Pulmonary artery endothelial cell (primary cell): ENCODE data around the gene AMIGO2. TPM values are rescaled to one million over a fixed set of nuclear protein-coding genes. Genes with fewer than 3 reads are reported as not detected.
"Not testable (repeated sequence)": the region's sequence is repeated elsewhere in the genome, so short reads cannot be mapped to it uniquely, and the experiment has no call there.

Experiments used
- DNase-seq: peaks from one replicate; pipeline ENCODE4 v3.0.0-alpha.2; 2011; ENCODE audit warnings: low read depth, low spot score
- total RNA-seq: library from RNA; depleted of rRNA; stranded (reverse); fragments of >200 nt; gene quantifications from 2 replicates; pipeline ENCODE4 v1.2.3, GENCODE V29; 2014

AMIGO2 gene
- total RNA-seq, 1 donor from 2014 or later, result 15.2 TPM

DNA sequence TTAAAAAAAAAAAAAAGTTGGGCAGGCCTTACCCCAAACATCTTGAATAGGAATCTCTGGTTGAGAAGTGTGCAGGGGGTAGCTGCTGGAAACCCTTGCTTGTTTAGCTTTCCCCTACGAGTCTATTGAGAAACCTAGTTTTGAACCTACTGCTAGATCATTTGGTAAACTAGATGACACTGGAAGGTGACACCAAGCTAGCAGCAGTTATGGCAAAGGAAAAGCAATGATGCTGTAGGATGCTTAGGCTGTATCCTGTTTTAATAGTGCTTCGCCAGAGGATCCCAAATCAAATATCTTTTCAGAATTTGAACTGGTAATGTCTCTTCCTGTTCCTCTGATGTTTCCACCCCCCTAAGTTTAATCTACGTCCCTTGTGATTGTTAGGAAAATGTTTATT, 5.8 kb downstream of the AMIGO2 start:
- DNase-seq, result no peak

- DNase-seq, result no peak
Measured at GRCh38 chr12:47071241-47071852, 8.4 kb downstream of the AMIGO2 start.

DNA sequence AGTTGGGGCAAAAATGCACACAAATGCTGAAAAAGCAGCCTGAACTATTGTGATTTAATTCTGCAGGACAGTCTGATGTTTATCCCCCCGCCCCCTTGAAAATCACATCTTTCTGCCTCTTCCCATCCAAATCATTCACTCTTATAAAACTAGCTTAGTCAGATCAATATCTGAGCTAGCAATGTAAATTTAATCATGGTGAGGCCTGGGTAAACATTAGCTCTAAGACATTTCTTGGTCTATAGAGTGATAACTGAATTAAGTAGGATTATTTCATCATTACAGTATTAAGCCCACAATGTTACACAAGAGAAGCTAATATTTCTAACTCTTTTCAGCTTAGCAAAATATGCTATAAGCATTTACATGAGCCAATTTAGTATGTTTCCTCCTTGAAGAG, 9.4 kb downstream of the AMIGO2 start:
- DNase-seq, result no peak

DNA sequence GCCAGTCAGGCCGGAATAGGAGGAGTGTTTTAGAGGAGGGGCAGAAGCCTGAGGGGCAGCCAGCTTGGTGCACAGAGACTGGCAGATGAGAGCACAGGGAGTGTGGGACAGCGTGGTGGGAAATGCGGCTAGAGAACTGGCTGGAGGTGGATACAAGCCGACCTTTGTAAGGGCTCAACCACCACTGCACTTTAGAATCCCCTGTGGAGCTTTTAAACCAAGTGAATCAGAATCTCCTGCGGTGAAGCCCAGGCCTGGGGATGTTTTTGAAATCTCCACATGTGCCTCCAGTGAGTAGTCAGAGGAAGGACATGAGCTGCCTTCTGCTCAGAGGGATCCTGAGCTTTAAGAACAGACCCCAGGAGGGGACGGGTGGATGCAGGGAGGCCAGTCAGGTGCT, 11.2 kb downstream of the AMIGO2 start:
- no peak for DNase-seq

- DNase-seq, result no peak
Measured at GRCh38 chr12:47067771-47068431, 11.9 kb downstream of the AMIGO2 start.

GRCh38 chr12:47067176-47067575, 12.6 kb downstream of the AMIGO2 start:
- DNase-seq, result no peak

- DNase-seq, result no peak
Measured at GRCh38 chr12:47066278-47067025, 13.3 kb downstream of the AMIGO2 start.

DNA sequence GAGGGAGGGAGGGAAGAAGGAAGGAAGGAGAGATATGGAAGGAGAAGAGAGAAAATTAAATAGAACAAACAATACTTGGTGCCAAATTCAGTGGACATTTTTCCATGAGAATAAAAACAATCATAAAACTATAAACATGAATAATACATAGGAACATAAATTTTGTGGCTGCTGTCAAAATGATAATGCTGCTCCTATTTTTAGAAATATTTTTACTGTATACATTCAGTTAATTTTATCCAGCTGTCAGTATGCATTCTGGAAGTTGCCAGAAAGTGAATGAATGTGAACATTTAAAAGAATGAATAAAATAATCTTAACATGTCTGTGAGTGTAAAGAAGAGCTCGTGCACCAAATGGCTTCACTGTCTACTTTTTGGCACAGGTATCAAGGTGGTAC, 14.2 kb downstream of the AMIGO2 start:
- DNase-seq, result no peak

DNA sequence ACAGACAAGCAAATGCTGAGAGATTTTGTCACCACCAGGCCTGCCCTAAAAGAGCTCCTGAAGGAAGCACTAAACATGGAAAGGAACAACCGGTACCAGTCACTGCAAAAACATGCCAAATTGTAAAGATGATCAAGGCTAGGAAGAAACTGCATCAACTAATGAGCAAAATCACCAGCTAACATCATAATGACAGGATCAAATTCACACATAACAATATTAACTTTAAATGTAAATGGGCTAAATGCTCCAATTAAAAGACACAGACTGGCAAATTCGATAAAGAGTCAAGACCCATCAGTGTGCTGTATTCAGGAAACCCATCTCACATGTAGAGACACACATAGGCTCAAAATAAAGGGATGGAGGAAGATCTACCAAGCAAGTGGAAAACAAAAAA, 21.1 kb downstream of the AMIGO2 start:
- DNase-seq, result not testable (repeated sequence)

GRCh38 chr12:47056944-47057343, 22.8 kb downstream of the AMIGO2 start:
- not testable (repeated sequence) for DNase-seq

DNA sequence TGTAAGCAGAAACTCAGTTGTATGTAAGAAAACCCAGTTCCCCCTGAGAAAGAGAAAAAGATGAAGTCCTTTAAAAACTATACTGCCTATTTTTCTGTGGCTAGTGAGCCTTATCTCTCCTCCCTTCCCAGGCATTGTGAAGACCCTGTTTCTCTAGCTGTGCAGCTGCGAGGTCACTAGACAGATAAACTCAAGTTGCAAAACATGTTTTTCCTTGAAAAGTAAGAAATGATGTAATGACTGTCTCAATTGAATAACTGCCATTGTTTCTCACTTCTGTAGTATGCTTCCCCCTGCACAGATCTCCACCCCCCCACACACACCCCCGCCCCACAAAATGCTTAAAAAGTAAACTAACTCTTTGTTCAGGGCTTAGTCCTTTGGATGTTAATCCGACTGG, 23.9 kb downstream of the AMIGO2 start:
- not testable (repeated sequence) for DNase-seq

GRCh38 chr12:47054659-47055058, 25.1 kb downstream of the AMIGO2 start:
- no peak for DNase-seq

GRCh38 chr12:47053961-47054360, 25.8 kb downstream of the AMIGO2 start:
- DNase-seq, result no peak

DNA sequence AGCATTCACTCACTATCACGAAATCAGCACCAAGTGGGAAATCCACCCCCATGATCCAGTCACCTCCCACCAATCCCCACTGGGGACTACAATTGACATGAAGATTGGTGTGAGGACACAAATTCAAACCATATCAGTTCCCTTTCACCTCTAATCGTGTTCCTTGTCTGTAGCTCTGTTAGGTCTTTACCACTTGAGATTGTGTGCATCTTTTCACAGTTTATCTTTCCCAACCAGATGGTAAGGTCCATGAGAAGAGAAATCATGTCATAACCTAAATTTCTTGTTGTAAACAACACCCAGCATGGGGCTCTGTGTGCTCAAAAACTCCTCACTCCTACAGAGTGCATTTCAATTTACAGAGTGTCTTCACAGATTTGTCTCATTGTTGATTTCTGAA, 27.5 kb downstream of the AMIGO2 start:
- no peak for DNase-seq

DNA sequence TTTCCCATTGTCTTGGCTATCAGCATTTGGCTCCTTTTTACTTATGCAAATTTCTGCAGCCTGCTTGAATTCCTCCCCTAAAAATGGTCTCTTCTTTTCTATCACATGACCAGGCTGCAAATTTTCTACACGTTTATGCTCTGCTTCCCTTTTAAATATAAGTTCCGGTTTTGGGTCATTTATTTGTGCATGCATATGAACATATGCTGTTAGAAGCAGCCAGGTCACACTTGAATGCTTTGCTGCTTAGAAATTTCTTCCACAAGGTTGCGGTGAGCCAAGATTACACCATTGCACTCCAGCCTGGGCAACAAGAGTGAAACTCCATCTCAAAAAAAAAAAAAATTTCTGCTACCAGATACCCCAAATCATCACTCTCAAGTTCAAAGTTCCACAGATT, 28.5 kb downstream of the AMIGO2 start:
- DNase-seq, result not testable (repeated sequence)

DNA sequence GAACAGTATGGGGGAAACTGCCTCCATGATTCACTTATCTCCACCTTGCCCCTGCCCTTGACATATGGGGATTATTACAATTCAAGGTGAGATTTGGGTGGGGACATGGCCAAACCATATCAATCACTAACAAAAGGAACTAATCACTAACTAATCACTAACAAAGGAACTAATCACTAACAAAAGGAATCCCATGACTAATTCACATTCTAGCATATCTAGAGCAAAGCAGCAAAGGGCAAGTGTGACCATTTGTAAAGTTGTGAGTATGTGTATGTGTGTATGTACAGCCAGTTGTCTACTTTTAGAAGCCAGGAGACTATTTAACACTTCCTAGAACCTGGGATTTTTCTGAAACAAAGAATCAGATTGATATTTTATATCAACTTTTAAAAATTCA, 31.2 kb downstream of the AMIGO2 start:
- DNase-seq, result no peak

DNA sequence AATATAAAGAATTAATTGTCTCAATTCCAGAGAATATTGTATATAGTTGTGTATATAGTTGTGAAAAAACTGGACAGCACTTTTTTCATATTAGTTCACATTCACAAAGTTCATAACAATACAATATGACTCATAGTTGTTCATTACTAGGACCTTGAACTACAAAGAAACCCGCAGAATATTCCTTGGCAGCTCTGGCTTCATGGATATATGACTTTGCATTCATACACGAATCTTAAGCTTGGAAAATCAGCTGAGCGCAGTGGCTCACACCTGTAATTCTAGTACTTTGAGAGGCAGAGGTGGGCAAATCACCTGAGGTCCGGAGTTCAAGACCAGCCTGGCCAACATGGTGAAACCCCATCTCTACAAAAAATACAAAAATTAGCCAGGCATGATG, 38.4 kb downstream of the AMIGO2 start:
- DNase-seq, result no peak

DNA sequence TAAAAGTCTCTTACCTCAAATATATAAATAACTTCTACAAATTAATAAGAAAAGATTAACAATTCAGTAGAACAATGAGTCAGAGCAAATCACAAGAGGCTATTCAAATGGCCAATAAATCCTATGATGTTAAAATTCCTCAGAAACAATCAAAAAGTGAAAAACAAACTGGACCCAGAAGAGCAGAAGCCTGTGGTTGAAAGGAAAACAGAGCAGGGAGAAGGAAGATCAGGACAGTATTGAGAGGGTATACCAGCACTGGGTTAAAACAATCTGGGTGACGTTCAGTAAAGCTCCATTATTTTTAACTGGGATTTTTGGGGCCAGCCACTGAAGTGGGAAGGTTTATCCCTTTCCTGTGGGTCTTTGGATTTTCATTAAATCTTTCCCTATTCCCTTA, 40.0 kb downstream of the AMIGO2 start:
- no peak for DNase-seq

DNA sequence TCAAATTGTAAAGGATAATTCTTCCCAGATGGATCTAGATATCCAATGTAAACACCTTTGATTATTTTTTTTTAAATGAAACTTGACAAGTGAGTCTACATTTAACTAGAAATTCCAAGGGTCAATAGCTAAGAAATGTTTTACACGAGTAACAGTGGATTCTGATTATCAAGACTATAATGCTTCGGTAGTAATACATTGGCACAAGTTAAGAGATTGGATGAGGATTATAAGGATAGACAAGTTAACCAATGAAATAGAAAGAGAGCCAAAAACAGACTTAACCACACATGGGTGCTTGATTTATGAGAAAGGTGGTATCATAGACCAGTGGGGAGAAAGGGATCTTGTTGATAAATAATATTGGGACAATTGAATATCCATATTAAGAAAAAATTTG, 40.7 kb downstream of the AMIGO2 start:
- no peak for DNase-seq

DNA sequence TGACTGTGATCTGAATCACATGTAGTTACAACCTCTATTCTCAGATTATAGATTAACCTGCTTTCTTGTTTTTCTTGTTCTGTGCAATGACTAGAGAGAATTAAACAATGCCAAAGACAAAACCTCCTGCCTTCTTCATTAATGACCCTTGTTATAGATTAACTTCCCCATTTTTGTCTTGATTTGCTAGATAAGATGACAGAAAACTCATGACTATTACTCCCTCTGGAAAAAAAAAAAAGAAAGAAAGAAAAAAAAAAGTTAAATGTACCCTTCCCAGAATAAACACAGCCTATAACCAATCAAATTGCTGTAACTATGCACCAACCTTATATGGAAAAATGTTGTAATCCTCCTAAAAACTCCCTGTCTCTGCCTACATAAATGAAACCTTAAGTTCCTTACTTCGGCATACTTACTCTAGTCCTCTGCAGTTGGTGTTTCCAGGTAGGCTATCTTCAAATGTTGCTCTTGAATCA, 41.5 kb downstream of the AMIGO2 start:
- no peak for DNase-seq

DNA sequence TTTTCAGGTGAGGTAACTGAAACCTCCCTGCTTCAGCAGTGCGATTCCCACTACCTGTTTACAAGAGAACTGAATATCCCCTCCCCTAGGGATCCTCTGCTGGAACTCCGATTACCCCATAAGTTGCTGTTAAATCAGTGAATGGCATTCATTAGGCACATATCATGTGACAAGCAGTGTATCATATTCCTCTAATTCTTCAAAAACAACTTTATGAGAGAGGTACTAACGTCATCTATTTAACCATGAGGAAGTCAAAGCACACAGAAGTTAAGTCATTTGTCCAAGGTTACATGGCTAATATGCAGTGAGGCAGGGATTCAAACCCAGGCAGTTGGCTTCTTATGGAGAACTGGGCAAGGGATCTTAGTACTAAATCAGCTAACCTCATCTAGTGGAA, 44.3 kb downstream of the AMIGO2 start:
- DNase-seq, result no peak

DNA sequence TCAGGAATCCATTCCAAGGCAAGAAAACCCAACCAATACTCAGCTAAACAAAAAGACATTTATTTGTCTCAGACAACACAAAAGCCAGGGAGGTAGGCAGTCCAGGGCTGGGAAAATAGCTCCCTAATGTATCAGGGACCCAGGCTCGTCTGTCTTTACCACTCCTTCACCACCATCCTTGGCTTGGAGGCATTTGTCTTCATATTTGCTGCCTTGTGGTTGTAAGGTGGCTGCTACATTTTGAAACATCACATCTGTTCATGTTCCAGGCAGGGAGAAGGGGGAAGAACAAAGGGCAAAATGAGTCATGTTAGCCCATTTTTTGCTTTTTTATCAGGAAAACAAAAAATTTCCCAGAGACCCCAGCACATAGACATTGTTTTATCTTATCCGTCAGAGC, 45.1 kb downstream of the AMIGO2 start:
- no peak for DNase-seq
